Nephron progenitor cell (in vitro differentiated cells): ENCODE results near the gene EPHA6.

Experiments
- DNase-seq: peaks from one replicate; pipeline ENCODE4 v3.0.0; 2021
- H3K27ac Mint-ChIP-seq: 2 replicates; pipeline ENCODE4 v1.8.0; 2021; ENCODE audit warnings: mild to moderate bottlenecking, moderate library complexity, mixed read lengths
- H3K27me3 Mint-ChIP-seq: 2 replicates; pipeline ENCODE4 v1.8.0; 2021; ENCODE audit warnings: mild to moderate bottlenecking, low read depth, mixed read lengths; ENCODE audit not compliant: poor library complexity
- H3K36me3 Mint-ChIP-seq: 2 replicates; pipeline ENCODE4 v1.8.0; 2021; ENCODE audit warnings: low read depth, mixed read lengths
- H3K4me1 Mint-ChIP-seq: 2 replicates; pipeline ENCODE4 v1.8.0; 2021; ENCODE audit warnings: mixed read lengths
- H3K4me3 Mint-ChIP-seq: 2 replicates; pipeline ENCODE4 v1.8.0; 2021; ENCODE audit warnings: mild to moderate bottlenecking, moderate library complexity, mixed read lengths
- H3K9me3 Mint-ChIP-seq: 2 replicates; pipeline ENCODE4 v1.8.0; 2021; ENCODE audit warnings: mild to moderate bottlenecking, moderate library complexity, mixed read lengths
- CTCF ChIP-seq: fragments of 200-600 bp; sonication (generic); IDR thresholded peaks from 2 replicates; pipeline ENCODE4 v1.5.0; 2021; ENCODE audit warnings: antibody characterized with exemption

Gene EPHA6

GRCh38 chr3:97235611-97236315 lies 421.4 kb downstream of the EPHA6 start:
- Mint-ChIP-seq H3K27me3 (no peaks in the 10 kb centered on the region), H3K27ac (no peak overlapping the region), H3K9me3 (no peaks in the 10 kb centered on the region), H3K36me3 (no peaks in the 10 kb centered on the region), H3K4me3 (no peak overlapping the region), H3K4me1 (no peaks in the 10 kb centered on the region)
- no peak for TF ChIP-seq CTCF
- DNase-seq, result no peak

GRCh38 chr3:97241417-97241816 lies 427.0 kb downstream of the EPHA6 start:
- H3K4me3 Mint-ChIP-seq, result no peak overlapping the region
- H3K9me3 Mint-ChIP-seq, result no peaks in the 10 kb centered on the region
- no peaks in the 10 kb centered on the region for H3K4me1 Mint-ChIP-seq
- H3K27ac Mint-ChIP-seq, result no peak overlapping the region
- no peak for DNase-seq
- H3K27me3 Mint-ChIP-seq, result no peaks in the 10 kb centered on the region
- no peak for TF ChIP-seq CTCF
- no peaks in the 10 kb centered on the region for H3K36me3 Mint-ChIP-seq

- Mint-ChIP-seq H3K9me3 (no peaks in the 10 kb centered on the region), H3K27me3 (no peaks in the 10 kb centered on the region), H3K27ac (no peak overlapping the region), H3K4me1 (no peaks in the 10 kb centered on the region), H3K4me3 (no peak overlapping the region), H3K36me3 (no peaks in the 10 kb centered on the region)
- no peak for DNase-seq
- no peak for TF ChIP-seq CTCF
These were observed 431.0 kb downstream of the EPHA6 start for GRCh38 chr3:97245201-97245910.

- H3K36me3 Mint-ChIP-seq, result no peaks in the 10 kb centered on the region
- no peak overlapping the region for H3K27ac Mint-ChIP-seq
- H3K4me1 Mint-ChIP-seq, result peaks cover 9% of the 10 kb centered on the region
- no peak overlapping the region for H3K4me3 Mint-ChIP-seq
- no peaks in the 10 kb centered on the region for H3K27me3 Mint-ChIP-seq
- no peaks in the 10 kb centered on the region for H3K9me3 Mint-ChIP-seq
- no peak for DNase-seq
- peak; percentile 7 for TF ChIP-seq CTCF
These were observed 441.7 kb downstream of the EPHA6 start for GRCh38 chr3:97256060-97256459.

GRCh38 chr3:97257942-97258697 lies 443.7 kb downstream of the EPHA6 start:
- Mint-ChIP-seq H3K27me3 (no peaks in the 10 kb centered on the region), H3K36me3 (no peaks in the 10 kb centered on the region), H3K9me3 (no peaks in the 10 kb centered on the region), H3K27ac (no peak overlapping the region), H3K4me1 (peaks cover 20% of the 10 kb centered on the region), H3K4me3 (no peak overlapping the region)
- no peak for TF ChIP-seq CTCF
- DNase-seq, result no peak
